NB4 (cell line): ENCODE results near the gene BPIFB2.

Experiments
- DNase-seq: peaks from one replicate; pipeline ENCODE4 v3.0.0; 2010; ENCODE audit warnings: low read depth
- H3K4me3 ChIP-seq: one replicate; pipeline ENCODE4 v1.5.1; 2011; ENCODE audit warnings: mild to moderate bottlenecking, low read depth, low read length, moderate library complexity
- MYC ChIP-seq: IDR thresholded peaks from 2 replicates; pipeline ENCODE4 v1.6.1; 2011; ENCODE audit warnings: low read depth, low read length
- POLR2A ChIP-seq: IDR thresholded peaks from 2 replicates; pipeline ENCODE4 v1.6.1; 2011; ENCODE audit warnings: mild to moderate bottlenecking; ENCODE audit not compliant: insufficient read length; ENCODE audit errors: extremely low read depth
- TF ChIP-seq, protein P1 (sequence below): IDR thresholded peaks from one replicate; pipeline ENCODE4 v1.5.1; 2012; ENCODE audit warnings: low read depth, low read length
- TF ChIP-seq, protein P2 (sequence below): IDR thresholded peaks from 2 replicates; pipeline ENCODE4 v1.6.1; 2011; ENCODE audit warnings: low read depth, low read length

Gene BPIFB2

DNA sequence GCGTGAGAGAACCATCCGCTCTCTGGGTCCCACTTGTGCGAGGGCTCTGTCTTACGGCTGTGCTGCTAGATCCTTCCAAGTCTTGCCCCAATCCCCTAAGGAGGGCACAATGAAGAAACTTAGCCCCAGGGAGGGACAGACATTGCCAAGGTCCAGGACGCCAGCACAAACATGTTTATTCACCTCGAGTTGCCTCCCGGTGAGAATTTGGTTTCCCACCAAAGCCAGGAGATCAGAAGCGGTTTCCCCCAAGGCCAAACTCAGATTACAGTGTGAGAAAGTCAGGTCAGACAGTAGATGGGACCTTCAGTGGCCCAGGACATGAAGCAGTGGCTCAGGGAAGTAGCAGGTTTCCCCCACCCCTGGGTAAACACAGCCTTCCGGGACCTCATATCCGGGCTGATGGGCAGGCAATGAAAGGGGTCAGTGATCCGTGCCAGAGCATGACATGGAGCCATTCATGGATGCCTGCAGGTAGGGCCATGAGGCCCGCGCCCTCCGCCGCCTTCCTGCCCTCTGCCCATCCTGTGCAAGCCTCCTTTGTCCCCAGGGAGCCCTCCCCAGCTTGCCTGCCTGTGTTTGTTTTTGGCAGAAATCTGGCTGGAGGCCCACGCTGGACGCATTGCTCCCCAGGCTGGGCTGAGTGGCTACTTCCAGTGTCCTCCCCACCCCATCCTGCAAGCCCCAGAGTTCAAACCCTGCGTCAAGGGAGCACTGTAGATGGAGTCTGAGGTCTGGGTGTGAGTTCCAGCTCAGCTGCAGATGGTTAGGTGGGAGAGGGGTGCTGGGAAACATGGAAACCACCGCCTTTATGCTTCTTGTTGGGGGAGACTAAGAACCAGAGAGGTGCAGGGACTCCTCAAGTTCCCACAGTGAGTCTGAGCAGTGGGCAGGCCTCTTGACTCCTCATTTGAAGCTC, 2.0 kb downstream of the BPIFB2 start:
- no peak overlapping the region for H3K4me3 ChIP-seq
- DNase-seq, result no peak
- TF ChIP-seq, protein P1, sequence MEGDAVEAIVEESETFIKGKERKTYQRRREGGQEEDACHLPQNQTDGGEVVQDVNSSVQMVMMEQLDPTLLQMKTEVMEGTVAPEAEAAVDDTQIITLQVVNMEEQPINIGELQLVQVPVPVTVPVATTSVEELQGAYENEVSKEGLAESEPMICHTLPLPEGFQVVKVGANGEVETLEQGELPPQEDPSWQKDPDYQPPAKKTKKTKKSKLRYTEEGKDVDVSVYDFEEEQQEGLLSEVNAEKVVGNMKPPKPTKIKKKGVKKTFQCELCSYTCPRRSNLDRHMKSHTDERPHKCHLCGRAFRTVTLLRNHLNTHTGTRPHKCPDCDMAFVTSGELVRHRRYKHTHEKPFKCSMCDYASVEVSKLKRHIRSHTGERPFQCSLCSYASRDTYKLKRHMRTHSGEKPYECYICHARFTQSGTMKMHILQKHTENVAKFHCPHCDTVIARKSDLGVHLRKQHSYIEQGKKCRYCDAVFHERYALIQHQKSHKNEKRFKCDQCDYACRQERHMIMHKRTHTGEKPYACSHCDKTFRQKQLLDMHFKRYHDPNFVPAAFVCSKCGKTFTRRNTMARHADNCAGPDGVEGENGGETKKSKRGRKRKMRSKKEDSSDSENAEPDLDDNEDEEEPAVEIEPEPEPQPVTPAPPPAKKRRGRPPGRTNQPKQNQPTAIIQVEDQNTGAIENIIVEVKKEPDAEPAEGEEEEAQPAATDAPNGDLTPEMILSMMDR, result no peak
- TF ChIP-seq, protein P2, sequence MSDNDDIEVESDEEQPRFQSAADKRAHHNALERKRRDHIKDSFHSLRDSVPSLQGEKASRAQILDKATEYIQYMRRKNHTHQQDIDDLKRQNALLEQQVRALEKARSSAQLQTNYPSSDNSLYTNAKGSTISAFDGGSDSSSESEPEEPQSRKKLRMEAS, result no peak
- TF ChIP-seq MYC (no peak), POLR2A (no peak)

DNA sequence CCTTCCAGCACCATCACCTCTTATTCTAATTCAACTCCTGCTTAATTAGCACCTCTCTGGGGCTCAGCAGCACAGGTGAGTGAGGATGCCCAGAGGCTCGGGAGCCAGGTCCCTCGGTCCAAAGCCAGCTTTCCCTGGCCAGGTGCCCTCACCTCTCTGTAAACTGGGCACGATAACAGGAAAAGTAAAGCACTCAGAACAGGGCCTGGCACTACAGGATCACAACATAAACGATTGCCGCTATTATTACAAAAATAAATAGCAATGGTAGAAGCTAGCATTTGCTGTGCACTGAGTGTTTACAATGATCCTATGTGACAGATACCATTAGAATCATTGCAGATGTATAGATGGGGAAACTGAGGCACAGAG, 2.6 kb downstream of the BPIFB2 start:
- TF ChIP-seq MYC (no peak), POLR2A (no peak)
- TF ChIP-seq, protein P1, result no peak
- TF ChIP-seq, protein P2, result no peak
- DNase-seq, result no peak
- no peak overlapping the region for H3K4me3 ChIP-seq

DNA sequence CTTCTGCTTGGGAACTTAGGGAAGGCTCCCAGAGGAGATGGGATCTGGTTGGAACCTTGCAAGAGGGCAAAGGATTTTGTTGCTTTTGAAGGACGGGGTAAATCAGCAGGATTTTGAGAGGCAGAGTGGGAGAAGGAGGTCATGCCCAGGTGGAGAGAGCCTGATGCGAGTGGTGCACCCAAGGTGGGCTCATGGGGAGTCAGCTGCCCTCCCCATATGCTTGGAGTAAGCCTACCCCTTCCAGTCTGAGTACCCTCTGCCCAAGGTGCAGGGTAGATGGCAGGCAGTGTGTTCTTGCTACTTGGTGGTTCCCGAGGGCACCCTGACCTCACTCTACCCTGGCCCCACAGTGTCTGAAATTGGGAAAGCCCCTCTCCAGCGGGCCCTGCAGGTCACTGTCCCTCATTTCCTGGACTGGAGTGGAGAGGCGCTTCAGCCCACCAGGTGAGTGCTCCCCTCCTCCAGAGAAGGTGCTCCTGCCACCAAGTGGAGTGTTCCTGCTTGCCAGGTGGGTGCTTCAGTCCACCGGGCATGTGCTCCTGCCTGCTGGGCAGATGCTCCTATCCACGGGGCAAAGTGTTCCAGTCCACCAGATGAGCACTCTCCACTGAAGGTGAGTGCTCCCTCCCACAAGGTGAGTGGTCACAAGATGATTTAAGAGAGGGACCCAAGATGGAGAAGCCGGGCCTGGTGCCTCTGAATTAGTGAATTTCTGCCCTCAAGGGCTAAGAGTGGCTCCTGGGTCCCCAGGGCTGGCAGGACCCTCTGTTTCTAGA, 3.4 kb downstream of the BPIFB2 start:
- TF ChIP-seq MYC (no peak), POLR2A (no peak)
- TF ChIP-seq, protein P1, result no peak
- TF ChIP-seq, protein P2, result no peak
- H3K4me3 ChIP-seq, result no peak overlapping the region

DNA sequence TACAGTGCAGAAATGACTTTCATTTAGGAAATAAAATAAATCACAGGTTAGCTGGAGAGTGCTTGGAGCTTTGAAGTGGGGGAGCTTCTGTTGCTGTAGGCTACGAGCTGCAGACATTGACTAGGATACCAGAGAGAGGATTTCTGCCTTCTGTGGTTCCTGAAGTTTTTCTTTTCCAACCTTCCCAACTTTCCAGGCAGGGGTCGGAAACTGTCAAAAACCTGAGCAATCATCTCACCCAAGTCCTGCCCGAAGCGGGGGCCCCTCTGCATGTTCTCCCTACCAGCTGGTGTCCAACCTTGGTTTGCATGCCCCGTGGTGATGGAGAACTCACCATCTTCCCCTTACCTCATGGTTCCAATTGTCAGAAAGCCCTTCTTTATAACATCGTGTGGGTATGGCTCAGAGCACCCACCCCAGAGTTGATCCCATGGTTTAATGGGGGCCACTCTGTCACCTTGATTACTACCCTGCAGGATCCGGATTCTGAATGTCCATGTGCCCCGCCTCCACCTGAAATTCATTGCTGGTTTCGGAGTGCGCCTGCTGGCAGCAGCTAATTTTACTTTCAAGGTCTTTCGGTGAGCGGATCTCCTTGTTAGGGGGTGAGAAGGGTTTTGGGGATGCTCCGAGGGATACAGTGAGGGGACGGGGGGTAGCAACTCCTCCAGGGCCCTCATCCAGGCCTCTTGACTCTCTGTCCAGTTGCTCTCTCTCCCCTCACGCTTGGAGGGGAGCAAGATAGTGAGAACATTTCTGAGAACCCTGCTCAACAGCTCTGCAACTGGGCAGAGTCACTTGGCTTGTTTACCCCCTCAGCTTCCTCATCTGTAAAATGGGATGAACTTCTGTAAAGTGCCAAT, 5.1 kb downstream of the BPIFB2 start:
- TF ChIP-seq MYC (no peak), POLR2A (no peak)
- TF ChIP-seq, protein P2, result no peak
- TF ChIP-seq, protein P1, result no peak
- no peak for DNase-seq
- H3K4me3 ChIP-seq, result no peak overlapping the region

More for the DNA sequence above, 3.4 kb downstream of the BPIFB2 start:
- no peak for DNase-seq

DNA sequence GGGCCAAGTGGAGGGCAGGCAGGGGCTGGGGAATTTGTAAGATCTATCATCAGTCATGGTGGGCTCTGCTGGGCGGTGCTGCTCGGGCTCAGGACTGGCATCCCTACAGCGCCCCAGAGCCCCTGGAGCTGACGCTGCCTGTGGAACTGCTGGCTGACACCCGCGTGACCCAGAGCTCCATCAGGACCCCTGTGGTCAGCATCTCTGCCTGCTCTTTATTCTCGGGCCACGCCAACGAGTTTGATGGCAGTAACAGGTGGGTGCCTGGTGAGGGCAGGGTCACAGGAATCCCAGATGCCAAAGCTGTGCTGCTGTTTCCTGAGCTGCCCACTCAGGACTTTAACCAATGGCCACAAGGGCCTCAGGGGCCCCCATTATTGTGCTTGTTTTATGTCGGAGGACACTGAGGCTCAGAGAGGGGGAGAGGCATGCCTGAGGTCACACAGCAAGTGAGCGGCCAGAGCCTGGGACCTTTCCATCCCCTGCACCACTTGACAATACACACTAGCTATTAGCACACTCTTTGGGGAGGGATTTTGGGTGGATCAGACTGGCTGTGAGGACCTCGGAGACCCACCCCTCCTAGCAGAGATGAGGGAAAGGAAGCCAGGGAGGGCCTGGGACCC, 6.3 kb downstream of the BPIFB2 start:
- H3K4me3 ChIP-seq, result no peak overlapping the region
- DNase-seq, result no peak
- TF ChIP-seq, protein P1, result no peak
- TF ChIP-seq, protein P2, result no peak
- TF ChIP-seq MYC (no peak), POLR2A (no peak)
